ENCODE results near the gene PCNT.

The PCNT gene

GRCh38 chr21:46455575-46456385 lies 131.8 kb downstream of the PCNT start:
- DNase-seq: no peak

- DNase-seq: no peak
These were observed 132.8 kb downstream of the PCNT start for GRCh38 chr21:46456750-46457149.

DNA sequence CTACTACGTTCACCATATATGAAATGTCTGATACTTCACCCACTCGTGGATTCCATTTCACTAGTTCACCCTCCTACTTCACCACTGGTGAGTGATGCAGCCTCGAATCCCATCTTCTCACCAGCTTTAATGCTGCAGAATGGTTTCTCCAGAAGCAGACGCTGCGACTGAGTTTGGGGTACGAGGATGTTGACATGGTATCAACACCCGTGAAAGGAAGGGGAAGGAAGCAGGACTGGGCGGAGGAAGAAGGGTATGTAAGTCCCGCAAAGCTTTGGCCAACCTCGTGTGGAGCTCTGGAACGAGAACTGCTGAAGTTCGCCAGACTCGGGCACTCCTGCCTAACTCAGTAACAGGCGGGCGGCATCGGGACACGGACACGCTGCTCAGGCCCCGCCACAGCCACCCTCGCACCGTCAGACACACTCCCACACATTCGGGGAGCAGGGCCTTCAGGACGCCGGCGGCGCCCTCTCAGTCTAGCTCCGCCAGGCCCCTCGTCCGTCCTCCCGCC lies 133.9 kb downstream of the PCNT start:
- DNase-seq: no peak

DNA sequence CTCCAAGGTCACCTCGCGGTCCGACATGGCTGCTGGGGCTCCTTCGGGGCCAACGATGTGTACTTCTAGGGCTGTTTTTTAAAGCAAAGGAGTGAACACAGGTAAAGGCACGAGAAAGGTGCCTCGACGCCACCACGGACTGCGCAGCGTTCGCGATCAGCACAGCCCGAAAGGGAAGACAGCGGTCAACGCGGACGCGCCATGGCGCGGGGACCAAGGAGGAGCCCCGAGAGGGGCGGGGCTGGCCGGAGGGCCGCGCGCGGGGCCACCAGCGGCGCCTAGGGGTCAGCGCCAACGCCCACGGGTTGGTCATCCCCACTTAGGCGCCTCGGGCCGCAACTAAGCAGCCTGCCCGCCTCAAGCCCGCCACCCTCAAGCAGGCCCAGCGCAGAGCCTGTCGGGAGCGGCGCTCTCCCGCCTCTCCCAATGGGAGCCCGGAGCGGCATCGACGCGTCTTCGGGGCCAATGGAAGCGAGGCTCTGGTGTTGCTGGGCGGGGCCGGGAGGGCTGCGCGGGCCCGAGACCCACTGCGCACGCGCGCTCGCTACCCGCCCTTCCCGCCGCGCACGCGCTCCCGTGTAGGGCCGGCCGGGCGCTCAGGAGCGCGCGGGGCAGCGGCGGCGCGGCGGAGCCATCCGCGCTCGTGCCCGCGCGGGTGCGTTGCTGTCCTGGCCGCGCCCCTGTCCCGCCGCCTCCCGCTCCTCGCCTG lies 134.5 kb downstream of the PCNT start, which contains the start of gene DIP2A:
DIP2A (plus strand) TSS at position 577 of the 709 bp plus-strand sequence. CDS start 241 bp downstream, outside the sequence.
- peak; percentile 94 for DNase-seq

GRCh38 chr21:46459024-46459355 lies 135.0 kb downstream of the PCNT start:
- no peak for DNase-seq

- peak; percentile 58 for DNase-seq
These were observed 135.6 kb downstream of the PCNT start for GRCh38 chr21:46459356-46460112.

- peak; percentile 22 for DNase-seq
These were observed 138.0 kb downstream of the PCNT start for GRCh38 chr21:46461909-46462308.

DNA sequence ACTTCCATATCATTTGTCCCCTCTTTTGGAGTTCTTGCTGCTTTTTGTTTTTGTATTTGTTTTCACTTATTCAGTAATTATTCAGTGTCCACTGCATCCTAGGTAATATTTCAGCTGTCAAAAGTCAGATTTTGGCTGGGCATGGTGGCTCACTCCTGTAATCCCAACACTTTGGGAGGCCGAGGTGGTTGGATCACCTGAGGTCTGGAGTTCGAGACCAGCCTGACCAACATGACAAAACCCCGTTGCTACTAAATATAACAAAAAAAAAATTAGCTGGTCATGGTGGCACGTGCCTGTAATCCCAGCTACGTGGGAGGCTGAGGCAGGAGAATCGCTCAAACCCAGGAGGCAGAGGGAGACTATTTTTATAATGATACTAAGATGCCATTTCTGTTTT lies 141.2 kb downstream of the PCNT start:
- peak; percentile 12 for DNase-seq

DNA sequence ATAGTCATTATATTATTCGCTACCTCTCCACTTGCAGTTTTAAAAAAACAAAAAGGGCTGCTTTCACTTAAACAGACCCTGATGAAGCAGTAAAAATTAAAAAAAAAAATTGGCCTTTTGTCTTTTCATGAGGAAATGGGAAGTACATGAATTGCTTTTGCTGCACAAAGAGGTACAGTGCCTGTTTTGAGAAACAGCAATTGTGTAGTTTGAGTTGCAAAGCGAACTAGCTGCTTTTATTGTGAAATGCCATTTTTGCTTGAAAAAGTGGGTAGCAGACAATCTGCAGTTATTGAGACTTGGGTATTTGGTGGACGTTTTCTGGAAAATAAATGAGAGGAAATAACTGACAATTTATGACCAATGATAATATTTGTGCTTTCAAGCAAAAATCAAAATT lies 141.7 kb downstream of the PCNT start:
- no peak for DNase-seq

- DNase-seq: no peak
These were observed 144.3 kb downstream of the PCNT start for GRCh38 chr21:46468108-46468774.

DNA sequence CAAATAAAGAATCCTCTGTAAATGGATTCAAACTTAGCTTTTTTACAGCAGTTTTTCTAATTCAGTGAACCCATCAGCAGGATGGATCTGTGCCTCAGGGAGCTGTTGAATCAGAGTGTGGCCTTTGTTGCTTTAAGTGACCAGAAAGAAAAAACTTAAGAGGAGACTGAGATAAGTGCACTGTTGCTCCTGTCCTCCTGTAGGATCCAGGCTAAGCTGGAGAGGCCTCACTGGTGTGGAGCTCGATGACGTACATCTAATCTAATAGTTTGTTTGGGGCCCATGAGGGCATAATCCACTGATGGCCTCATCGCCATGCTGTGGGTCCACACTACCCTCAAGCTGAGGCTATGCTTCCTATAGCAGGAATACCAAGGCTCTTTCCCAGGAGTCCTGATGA lies 145.3 kb downstream of the PCNT start:
- DNase-seq: no peak

DNA sequence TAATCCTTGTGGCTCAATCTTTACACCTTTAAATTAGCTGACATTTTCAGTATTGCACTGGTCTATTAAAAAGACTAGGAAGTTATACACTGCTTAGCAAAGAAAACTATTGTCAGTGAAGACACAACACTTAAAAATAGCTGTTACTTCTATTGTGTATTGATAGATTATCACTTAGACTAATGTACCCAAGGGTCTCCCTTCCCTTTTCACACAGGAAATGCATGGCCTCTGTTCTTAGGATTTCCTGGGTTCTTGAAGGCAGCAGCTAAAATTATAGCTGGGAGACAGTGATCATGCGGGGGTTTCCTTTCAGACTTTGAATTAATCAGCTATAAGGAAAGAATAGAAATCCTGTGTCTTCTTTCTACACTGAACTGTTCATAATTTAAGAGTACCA lies 147.6 kb downstream of the PCNT start:
- DNase-seq: no peak

DNA sequence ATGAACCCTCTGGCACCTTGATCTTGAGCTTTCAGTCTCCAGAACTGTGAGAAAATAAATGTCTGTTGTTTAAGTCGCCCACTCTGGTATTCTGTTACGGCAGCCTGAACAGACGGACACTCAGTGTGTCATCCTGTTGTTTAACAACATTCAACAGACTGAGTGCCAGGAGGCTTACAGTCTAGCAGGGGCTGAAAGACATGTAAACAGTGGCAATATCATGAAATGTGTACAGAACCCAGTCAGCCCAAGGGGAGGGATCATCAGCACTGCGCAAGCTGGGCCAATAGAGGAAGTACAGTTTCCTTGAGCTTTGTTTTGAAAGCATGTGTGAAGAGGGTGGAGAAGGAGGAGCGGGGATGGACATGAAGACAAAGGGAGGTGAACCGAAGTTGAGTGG lies 148.3 kb downstream of the PCNT start:
- no peak for DNase-seq

- DNase-seq: no peak
These were observed 150.4 kb downstream of the PCNT start for GRCh38 chr21:46474382-46474781.

- DNase-seq: no peak
These were observed 151.3 kb downstream of the PCNT start for GRCh38 chr21:46475296-46475695.

DNA sequence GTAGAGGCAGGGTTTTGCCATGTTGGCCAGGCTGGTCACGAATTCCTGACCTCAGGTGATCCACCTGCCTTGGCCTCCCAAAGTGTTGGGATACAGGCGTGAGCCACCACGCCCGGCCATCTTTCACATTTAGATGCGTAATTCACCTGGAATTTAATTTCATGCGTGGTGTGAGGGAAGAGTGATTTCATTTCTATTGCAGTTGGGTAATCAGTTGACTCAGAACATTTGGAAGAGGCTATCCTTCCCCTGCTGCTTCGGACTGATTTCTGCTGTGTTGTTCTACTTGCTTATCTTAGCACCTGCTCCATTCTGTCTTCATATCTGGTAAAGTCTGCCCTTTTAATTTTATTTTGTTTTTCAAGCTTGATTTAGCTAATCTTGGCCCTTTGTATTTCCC lies 153.8 kb downstream of the PCNT start:
- DNase-seq: no peak

DNA sequence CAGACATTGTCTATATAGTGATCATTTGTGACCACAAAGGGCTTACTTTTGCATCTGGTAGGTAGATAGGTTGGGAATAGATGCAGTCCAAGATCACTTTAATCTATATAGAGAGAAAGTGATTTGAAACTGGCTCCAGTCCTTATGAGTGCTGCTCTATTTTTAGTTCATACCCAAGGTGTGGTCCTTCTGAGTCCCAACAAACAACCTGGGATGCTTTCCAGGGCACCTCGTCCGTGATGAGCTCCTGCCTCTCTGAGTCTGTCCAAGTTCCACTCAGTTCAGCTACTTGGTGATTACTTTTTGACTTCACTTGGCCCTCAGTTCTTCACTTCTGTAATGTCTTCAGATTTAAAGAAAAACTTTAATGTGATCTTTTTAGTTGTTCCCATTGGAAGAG lies 155.0 kb downstream of the PCNT start:
- DNase-seq: no peak

GRCh38 chr21:46480466-46480865 lies 156.5 kb downstream of the PCNT start:
- DNase-seq: no peak

GRCh38 chr21:46482225-46482845 lies 158.4 kb downstream of the PCNT start:
- no peak for DNase-seq

DNA sequence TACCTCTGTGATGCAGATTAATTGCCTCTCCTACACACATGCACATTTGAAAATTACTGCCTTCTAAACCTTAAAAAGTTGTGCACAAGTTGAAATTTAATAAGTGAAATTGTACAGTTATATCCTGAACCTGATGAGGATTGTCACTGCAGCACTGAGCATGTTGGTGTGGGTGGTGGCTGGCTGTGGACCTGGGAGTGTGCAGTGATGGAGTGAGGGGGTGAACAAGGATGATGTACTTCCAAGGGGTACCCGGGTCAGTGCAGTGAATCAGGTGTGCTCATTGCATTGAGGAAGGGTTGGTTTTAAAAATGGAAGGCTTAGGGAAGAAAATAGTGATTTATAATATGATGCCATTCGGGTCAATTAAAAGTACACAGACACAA lies 158.9 kb downstream of the PCNT start:
- no peak for DNase-seq

DNA sequence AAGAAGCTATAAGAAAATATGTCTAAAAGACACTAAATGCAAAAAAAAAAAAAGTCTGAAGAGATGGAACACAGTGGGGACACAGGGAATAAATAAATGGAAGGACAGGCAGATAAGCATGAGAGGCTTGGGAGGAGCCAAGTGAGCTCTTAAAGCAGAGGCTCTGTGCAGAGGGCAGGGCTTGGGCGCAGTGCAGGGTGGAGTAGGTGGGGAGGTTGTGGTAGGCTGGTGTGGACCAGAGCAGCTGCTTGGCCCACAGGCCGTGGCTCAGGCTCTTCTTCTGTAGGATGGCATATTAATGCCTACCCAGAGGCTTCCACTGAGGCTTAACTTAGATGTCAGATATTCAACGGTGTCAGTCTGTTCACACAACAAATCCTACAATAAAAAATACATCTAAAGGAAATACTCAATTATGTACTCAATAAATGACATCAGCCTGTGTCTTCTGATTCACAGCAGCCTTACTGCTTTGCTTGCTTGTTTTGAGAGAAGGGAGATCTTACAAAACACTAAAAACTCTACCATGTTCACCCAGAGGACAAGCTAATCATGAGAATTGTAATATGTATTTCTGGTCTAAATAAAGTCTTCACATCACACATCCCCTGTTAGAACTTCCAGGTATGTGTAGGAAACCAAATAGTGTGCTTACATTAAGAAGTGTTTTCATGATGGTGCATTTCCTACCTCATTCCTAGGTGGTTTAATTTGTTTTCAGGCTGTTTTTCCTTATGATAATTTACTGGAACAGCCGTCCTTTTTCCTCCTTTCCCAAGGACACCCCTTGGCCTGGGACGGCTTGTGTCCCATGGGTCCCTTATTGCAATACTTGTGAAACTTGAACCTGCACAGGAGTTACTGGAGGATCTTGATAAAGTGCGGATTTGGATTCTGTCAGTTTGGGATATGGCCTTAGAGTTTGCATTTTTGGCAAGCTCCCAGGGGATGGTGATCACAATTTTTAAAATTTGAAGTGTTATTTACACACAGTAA lies 159.6 kb downstream of the PCNT start:
- DNase-seq: no peak
